Measurements from ENCODE around the gene ALAS1. TPM values are rescaled to one million over a fixed set of nuclear protein-coding genes. Genes with fewer than 3 reads are reported as not detected.
A peak's percentile ranks its signal among the peaks of the same experiment; 100 is the strongest.

Gene ALAS1
- total and polyA plus RNA-seq, 9 of the 15 experiments (the other 6 are each of a cell fraction or from before 2014, with no cell fraction given): 21.4 to 49.5 (median 34.4) TPM

- TF ChIP-seq ZBTB40 (IDR thresholded peaks at IDR 0.05) (0 out of 2 replicates have a peak, but pooled peaks have one; percentile 14), ZBTB40 (CRISPR knock-in tag; IDR thresholded peaks at IDR 0.05) (no peak), ELF2 (CRISPR knock-in tag; IDR thresholded peaks at IDR 0.05) (peak; percentile 88), ATF3 (IDR thresholded peaks at IDR 0.05) (peak; percentile 77), ATF3 (CRISPR knock-in tag; conservative IDR thresholded peaks at IDR 0.05) (no peak), NR3C1 (CRISPR knock-in tag; IDR thresholded peaks at IDR 0.05) (no peak), NFRKB (IDR thresholded peaks at IDR 0.05; ENCODE audit: low read depth) (no peak), KDM1A (IDR thresholded peaks at IDR 0.05) (peak in 1 of 2 experiments; percentile 75; a peak in 2 of 4 replicates), MITF (IDR thresholded peaks at IDR 0.05) (0 out of 2 replicates have a peak, but pooled peaks have one; percentile 1), KLF1 (tag; IDR thresholded peaks at IDR 0.05) (0 out of 2 replicates have a peak, but pooled peaks have one; percentile 44), TBP (optimal IDR thresholded peaks at IDR 0.05; ENCODE audit: low read depth, low read length) (peak; percentile 45), NONO (IDR thresholded peaks at IDR 0.05; ENCODE audit: low read depth in 2 of 2, low read length in 1 of 2) (0 out of 4 replicates have a peak, but pooled peaks of 1 of the 2 experiments have one; percentile 22), SIN3B (IDR thresholded peaks at IDR 0.05; ENCODE audit: low read depth) (0 out of 2 replicates have a peak, but pooled peaks have one; percentile 26)
Measured at GRCh38 chr3:52154135-52155094, 43.5 kb upstream of the ALAS1 start, which contains the start of gene POC1A (continued).

Measured in K562 (cell line).